Mesenteric fat pad (tissue), 1 donor: ENCODE results near the gene POC1A. TPM values are rescaled to one million over a fixed set of nuclear protein-coding genes. Genes with fewer than 3 reads are reported as not detected.
"Not testable (repeated sequence)": the region's sequence is repeated elsewhere in the genome, so short reads cannot be mapped to it uniquely, and the experiment has no call there.

ENCODE experiments used
- DNase-seq: peaks from one replicate; pipeline ENCODE4 v3.0.0-alpha.2; 2020; ENCODE audit warnings: low spot score
- total RNA-seq: library from RNA; stranded (reverse); fragmentation: NEBNext Ultra II Directional; extraction: Animal tissue kit (Norgen Biotek cat#: 25700); gene quantifications from one replicate; pipeline ENCODE4 v1.2.1, GENCODE V29; 2021
- donor health status: DM: yes; HTN: yes; CAD: no.

The POC1A gene
- total RNA-seq, 1 donor from 2014 or later: 2.8 TPM

DNA sequence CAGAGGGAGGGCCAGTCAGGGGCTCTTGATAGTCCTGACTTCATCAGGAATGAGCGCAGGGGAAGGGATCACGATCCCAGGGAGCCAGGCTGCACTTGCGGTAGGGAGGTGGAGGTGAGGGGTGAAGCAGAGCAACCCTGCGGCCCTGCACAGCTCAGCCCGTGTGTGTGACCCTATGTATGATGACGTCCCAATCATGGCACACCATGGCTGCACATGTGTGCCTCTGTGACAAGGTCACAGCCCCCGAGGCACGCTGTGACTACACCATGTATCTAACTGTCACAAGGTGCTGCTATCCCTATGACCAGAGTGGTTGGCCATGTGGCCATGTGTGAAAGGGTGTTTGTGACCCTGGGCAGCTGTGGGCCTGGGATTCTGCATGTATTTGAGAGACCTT lies 30.5 kb upstream of the POC1A start:
- DNase-seq: no peak

DNA sequence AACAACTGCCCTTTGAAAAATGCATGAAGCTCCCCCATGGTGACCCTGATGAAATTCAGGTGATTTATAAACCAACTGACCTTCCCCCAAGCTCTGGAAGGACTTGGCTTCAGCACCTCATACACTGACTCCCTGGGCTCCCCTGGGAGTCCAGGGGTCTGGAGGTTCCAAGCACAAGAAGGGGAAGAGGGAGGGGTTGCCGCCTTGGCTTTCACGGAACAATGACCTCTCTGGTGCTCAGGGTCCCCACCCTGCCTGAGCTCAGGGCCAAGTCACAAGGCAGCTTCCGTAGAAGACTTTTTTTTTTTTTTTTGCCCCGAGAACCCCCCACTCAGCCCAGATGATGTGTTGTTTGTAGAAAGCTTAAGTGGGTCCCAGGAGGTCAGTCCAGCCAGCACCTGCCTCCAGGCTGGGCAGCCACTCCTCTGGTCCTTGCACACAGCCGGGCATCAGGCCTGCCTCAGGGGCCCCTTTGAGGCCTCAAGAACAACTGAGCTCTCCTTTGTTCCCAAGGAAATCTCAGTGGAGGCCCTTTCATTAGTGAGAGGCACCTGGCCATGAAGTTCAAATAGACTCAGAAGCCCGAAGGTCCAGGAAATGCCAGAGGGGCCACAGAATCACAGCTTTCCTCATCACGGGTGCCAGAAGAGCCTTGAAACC lies 29.7 kb upstream of the POC1A start:
- no peak for DNase-seq

DNA sequence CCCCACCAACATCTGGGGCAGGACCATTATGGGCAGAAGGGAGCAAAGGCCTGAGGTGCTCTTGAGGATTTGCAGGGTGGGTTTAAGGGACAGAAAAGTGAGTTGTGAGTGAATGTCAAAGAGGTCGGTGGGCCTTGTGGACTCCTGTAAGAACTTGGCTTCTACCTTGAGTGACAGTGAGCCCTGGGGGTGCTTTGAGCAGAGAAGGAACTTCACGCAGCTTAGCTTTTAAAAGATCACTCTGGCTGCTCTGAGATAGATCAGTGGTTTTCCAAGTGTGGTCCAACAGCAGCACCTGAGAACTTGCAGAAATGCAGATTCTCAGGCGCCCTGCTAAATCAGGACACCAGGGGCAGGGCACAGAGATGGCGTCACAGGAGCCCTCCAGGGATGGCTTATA lies 28.5 kb upstream of the POC1A start:
- no peak for DNase-seq

DNA sequence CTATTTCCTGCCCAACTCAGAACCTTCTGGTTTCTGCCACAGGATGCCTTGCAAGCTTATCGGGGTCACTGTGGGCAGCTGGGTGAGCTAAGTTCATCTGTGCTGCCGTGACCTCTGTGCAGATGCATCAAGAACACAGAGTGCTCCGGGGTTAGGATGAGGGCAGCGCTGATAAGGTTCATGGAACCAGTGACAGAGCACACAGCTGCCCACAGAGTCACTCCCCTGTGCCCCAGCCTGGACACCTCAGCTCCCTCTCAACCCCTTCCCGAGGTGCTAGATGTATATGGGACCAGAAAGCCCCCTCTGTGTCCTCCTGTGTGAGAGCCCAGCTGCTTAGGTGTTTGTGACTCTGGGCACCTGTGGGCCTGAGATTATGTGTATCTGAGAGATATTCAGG lies 28.0 kb upstream of the POC1A start:
- no peak for DNase-seq

DNA sequence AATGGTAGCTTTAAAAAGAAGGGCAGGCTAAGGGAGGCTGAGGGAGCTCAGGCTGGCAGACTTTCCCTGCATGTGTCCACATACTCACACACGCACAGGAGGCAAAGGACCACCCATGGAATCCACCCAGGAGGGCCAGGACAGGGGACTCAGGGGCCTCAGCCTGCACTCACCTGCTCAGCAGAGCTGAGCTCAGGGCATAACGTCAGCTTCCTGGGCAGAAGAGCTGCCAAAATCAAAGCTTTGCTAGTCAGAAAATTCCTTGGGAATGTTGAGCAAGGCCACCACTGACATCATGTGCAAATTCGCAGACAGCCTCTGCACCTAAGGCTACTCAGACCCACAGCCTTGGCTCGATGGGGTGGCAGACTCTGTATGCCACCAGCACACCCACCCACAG lies 27.3 kb upstream of the POC1A start:
- no peak for DNase-seq

DNA sequence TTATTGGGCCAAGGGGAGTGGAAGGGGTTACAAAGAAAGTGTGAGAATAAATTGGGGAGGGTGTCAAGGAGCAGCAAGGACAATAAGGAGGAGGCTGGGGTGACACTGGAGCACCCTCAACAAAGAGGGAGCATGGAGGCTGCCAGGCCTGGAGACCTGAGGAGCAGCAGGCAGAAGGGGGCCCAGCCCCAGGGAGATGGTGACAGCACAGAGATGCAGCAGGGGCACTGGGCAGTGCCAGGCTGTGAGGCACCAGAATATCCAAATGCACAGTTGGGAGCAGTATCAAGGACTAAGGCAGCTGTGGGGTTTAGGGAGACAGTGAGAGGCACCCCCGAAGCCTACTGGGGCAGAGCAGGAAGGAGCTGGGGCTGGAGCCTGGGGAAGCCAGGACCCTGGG lies 24.3 kb upstream of the POC1A start:
- no peak for DNase-seq

DNA sequence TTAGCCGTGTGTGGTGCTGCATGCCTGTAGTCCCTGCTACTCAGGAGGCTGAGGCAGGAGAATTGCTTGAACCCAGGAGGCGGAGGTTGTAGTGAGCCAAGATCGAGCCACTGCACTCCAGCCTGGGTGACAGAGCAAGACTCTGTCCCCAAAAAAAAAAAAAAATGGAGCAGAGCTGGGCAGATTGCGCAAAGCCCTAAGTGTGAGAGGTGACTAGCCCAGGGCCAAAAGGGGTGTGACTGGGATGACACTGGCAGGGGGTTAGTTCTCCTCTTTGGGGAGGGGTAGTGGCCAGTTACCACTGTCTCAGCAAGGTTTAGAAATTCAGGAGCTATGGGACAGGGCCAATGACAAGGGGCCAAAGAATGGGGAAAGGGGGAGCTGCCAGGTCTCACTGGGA lies 23.9 kb upstream of the POC1A start:
- DNase-seq: not testable (repeated sequence)

DNA sequence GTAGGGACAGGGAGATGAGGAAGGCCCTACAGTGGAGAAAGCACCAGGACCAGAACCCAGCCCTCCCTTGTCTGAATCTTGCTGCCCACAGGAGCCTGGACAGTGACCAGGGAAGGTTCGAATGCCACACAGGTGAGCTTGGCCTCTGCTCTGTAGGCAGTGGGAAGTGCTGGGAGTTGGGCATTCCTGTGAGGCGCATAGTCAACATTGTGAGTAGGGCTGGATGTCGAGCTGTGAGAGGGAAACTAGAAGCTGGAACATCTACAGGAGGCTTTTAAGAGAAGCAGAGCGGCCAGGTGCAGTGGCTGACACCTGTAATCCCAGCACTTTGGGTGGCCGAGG lies 23.4 kb upstream of the POC1A start:
- DNase-seq: no peak

DNA sequence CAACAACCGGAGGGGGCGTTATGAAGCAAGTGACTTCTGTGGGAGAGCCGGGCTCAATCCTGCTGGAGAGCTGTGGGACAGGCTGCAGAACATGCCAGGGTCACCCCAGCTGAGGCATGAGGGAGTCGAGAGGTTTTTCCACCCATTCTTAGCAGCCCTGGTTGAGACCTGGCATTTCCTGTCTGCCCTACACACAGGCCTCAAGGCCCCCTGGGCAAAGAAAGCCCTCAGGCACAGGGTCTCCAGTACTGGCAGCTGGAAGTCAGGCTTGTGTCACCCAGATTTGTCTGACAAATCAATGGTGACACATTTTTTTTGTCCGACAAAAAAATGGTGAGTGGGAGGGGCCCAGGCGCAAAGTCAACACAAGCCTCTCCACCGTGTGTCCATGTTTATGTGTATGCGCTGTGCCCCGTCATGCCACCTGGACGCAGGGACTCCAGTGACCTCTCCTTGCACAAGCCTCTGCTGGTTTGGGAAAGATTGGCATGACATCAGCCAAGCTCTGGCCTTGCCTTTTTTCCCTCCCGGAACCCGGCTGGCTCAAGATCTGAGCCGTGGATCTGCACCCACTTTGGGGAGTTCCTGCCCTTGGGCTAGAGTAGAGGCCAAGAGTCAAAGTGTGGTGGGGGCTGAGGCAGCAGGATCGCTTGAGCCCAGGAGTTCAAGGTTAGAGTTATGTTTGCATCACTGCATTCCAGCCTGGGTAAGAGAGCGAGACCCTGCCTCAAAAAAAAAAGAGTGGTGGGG lies 22.9 kb upstream of the POC1A start:
- no peak for DNase-seq

DNA sequence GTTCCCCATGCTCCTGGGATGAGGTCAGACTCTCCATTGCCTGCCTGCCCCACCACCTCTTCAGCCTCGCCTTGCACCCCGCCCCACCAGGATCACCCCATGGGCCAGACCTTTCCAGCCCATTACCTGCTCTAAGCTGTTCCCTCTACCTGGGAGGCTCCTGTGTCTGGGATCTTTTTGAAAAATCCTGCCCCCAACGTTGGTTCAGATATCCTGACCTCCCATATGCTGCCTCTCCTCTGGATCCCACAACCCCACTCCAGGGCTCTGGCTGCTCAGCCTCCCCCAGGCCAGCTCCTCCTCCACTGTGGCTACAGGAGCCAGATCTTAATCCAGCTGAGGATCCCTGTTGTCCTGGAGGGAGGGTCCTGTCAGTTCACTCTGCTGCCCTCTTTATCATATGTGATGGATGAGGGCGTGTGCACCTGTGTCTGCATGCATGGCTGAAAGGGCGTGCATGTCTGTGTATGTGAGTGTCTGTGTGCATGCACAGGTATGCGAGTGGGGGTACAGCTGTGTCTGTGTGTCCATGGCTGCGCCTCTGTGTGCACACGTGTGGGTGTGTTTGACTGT lies 22.0 kb upstream of the POC1A start:
- no peak for DNase-seq

DNA sequence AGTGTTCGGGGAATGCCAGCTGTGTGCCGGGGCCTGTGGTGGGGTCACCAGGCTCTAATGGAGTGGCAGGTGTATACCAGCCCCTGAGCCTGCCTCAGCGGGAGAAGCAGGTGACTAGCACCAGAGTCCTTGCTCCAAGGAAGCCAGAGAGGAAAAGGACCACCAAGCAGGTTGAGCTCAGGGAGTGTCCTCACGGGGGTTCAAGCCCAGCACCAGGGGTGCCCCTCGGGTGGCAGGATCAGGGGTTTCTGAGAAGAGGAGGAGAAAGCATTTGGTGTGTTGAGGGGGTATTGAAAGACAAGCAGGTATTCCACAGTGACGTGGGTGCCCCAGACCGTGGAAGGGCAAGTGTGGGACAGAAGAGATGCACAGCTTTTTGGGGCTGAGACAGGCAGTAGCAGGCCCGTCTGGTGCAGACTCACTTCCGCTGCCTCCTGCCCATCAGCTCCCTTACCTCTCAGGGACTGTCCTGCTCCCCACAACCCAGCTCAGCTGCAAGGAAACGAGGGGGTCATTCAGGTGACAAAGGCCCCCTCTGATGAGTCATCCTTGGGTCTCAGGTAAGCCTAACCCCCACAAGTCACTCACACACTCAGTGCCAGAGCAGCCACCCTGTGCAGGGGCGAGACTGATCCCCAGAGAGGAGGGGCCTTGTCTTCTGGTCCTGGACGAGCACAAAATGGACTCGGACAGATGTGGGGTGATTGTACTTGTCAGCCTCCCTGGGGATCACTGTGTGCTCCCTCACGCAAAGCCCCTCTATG lies 21.4 kb upstream of the POC1A start:
- DNase-seq: no peak

DNA sequence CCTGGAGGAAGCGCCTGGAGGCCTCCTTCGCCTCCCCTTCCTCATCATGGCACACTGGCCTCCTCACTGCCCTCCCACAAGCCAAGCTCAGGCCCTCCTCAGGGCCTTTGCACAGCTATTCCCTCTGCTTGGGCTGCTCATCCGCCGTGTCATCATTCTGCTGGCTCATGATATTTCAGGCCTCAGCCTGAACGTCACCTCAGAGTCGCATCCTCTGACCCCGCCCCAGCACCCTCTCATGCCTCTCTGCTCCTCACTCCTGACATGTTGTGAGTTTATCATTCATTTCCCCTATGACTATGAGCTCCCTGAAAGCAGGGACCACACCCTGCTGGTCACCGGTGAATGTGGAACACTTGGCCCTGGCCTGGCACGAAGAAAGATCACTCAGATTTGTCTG lies 20.7 kb upstream of the POC1A start:
- DNase-seq: no peak

DNA sequence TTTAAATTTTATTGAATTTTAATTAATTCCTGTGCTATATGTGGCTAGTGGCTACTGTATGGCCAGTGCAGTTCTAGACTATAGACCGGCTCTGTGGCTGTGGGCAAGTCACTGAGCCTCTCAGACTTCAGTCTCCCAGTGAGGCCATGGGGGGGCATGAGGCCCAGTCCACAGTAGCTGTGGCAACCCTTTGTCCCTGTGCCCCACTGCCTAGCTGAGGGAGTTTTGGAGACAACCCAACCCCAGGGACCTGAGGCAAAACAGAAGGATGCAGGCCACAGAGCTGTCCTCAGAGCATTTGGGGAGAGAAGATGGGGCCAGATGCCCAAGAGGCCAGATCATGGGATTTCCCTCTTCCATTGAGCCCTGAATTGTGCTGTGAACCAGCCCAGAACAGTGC lies 18.9 kb upstream of the POC1A start:
- no peak for DNase-seq

DNA sequence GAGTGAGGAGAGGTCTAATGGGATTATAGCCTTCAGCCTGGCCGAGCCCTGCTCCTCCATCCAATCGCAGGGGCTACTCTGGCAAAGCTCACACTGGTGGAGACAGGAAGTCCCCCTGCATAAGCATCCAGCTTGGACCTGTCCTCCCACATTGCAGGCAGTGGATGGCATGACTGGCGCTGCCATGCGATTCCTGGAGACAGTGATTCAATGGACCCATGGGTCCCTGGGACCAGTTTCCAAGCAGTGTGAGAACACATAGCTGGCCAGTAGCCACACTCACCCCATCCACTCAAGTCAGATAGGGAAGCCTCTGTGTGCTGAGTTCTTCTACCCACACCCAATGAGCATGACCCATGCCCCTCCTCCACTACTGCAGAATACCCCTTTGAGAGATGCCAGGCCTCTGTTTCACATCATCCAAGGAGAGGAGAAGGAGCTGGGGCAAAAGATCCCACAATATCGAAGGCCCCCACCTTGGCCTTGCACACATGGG lies 18.1 kb upstream of the POC1A start:
- no peak for DNase-seq

DNA sequence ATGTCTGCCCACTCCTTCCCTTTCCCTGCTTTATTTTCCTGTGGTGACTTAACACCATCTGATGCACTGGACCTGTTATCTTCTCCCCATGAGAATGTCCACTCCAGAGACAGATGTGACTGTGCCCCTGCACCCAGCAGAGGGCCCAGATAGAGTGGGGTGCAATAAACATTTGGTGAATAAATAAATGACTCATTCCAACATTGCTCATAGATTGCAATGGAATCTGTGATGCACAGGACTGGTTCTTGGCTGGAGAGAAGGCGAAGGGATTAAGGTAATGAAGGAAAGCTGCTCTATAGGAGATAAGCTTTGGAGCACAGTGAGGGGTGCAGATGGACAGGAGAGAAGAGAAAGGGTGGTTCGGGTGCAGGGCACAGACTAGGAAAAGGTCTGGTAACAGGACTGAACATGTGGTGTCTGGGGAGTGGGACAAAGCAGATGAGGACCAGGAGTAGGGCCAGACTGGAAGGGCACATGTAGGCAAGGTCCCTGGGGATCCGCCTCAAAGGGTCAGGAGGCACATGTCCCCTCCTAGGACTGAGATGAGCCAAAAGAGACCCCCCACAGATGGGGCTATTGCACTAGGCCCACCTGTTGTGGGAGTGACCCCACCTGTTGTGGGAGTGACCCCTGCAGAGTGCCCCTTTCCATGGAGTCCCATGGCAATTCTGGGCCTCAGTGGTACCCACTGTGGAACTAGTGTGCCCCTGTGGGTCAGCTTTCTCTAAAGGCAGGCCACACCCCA lies 17.5 kb upstream of the POC1A start:
- no peak for DNase-seq

DNA sequence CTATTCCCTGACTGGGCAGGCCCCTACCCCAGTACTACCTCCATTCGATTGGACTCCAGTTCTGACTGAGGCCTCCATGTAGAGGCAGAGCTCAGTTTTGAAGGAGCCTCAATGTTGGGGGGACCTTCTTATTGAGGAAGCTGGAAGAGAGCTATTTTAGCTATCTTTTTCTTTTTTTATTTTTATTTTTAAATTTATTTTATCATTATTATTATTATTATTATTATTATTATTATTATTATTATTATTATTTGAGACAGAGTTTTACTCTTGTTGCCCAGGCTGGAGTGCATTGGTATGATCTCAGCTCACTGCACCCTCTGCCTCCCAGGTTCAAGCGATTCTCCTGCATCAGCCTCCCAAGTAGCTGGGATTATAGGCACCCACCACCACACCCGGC lies 16.0 kb upstream of the POC1A start:
- DNase-seq: not testable (repeated sequence)

DNA sequence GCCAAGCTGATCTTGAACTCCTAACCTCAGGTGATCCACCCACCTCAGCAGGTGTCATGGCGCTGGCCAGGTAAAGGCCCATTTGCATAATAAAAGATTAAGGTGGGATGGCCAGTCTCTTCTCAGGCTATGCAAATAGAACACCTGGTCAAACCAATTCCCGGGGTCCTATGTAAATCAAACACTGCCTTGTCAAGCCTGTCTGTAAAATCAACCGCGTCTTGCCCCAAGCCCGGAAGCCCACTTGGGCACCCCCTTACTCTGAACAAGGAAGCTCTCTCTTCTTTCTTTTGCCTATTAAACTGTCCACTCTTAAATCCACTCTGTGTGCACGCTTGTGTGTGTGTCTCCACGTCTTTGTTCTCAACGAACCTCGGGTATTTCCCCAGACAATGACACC lies 13.0 kb upstream of the POC1A start:
- no peak for DNase-seq

DNA sequence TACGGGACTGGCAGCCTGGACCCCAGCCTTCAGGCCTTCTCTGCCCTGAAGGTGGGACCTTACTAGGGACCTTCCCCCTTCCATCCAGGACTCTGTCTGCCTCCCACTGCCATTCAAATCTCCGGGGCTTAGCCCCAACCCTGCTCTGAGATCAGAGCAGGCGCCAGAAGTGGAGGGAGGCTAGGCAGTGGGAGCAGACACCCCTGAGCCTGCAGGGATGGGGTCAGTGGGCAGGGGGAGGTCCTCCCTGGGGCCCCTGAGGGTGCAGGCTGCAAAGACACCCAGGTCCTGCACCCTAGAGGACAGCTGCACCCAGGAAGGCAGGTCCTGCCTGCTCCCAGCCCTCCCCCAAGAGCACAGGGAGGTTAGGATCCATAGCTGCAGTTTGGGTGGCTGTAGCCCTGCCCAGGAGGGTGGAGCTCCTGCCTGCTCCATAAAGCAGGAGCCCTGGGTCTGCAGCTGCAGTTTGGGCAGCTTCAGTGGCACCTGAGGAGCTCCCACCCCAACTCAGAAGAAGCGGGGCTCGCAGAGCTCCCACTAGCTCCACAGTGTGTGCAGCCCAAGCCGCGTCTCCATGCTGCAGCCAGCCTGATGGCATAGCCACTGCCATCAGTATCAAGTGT lies 8.1 kb upstream of the POC1A start:
- no peak for DNase-seq

DNA sequence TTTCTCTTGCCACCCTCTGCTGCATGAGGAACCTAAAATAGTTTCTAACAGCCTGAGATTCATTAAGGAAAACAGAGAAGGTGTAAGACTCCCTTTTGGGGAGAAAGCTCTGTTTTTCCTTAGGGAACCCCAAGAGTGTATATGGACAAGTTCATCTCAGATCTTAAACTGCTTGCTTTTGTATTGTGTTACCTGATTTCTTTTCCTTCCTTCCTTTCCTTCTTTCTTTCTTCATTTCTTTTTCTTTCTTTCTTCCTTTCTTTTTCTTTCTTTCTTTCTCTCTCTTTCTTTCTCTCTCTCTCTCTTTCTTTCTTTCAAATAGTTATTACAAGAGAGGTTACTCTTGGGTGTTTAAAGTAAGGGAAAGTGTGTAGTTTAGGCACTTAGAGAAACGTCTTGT lies 5.3 kb upstream of the POC1A start:
- no peak for DNase-seq

DNA sequence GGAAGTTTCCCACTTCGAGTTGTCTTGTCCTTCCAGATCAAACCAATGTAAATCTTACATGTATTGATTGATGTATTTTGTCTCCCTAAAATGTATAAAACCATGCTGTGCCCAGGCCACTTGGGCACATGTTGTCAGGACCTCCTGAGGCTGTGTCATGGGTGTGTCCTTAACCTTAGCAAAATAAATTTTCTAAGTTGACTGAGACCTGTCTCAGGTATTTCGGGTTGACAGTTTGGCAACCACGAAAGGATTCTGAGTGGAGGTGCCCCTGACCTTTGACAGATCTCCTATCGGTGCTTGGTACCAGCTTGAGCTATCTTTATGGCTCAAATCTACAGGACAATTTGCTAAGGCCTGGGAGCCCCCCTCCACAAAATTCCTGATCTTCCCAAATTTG lies 1.7 kb upstream of the POC1A start:
- DNase-seq: no peak
